ENCODE measurements around the gene LEUTX. TPM values are rescaled to one million over a fixed set of nuclear protein-coding genes. Genes with fewer than 3 reads are reported as not detected.

LEUTX gene
- total RNA-seq, 4 donors from 2014 or later = not detected

GRCh38 chr19:39820696-39821095 is 42.0 kb downstream of the LEUTX start:
- Histone ChIP-seq H3K27ac (no peak overlapping the region), H3K4me3 (no peak overlapping the region), H3K36me3 (peaks cover 5% of the 10 kb centered on the region), H3K27me3 (no peaks in the 10 kb centered on the region), H3K4me1 (peaks cover 15% of the 10 kb centered on the region), H3K9me3 (no peaks in the 10 kb centered on the region)
- DNase-seq (ENCODE audit: low spot score in 2 of 2) = no peak
- 91% methylated on average over 6 of the region's 6 CpGs for WGBS
- no peak for TF ChIP-seq POLR2A (IDR thresholded peaks at IDR 0.05)
- no peak for TF ChIP-seq CTCF (IDR thresholded peaks at IDR 0.05)
- TF ChIP-seq EP300 (IDR thresholded peaks at IDR 0.05) = no peak
- no peak for TF ChIP-seq POLR2AphosphoS5 (IDR thresholded peaks at IDR 0.05)

GRCh38 chr19:39823686-39824085 is 45.0 kb downstream of the LEUTX start:
- H3K27ac ChIP-seq = no peak overlapping the region
- 19% methylated on average over 7 of the region's 7 CpGs for WGBS
- H3K4me3 ChIP-seq = peak overlapping the region; percentile 87
- peak in 1 of 2 donors; percentile 20 for DNase-seq (ENCODE audit: low spot score in 2 of 2)
- no peaks in the 10 kb centered on the region for H3K27me3 ChIP-seq
- peaks cover 15% of the 10 kb centered on the region for H3K4me1 ChIP-seq
- no peaks in the 10 kb centered on the region for H3K9me3 ChIP-seq
- TF ChIP-seq CTCF (IDR thresholded peaks at IDR 0.05) (no peak), EP300 (IDR thresholded peaks at IDR 0.05) (no peak), POLR2AphosphoS5 (IDR thresholded peaks at IDR 0.05) (no peak), POLR2A (IDR thresholded peaks at IDR 0.05) (no peak)
- peaks cover 33% of the 10 kb centered on the region for H3K36me3 ChIP-seq

GRCh38 chr19:39824143-39825092 is 45.8 kb downstream of the LEUTX start:
- peak overlapping the region; percentile 59 for H3K27ac ChIP-seq
- no peaks in the 10 kb centered on the region for H3K27me3 ChIP-seq
- peaks cover 15% of the 10 kb centered on the region for H3K4me1 ChIP-seq
- TF ChIP-seq POLR2AphosphoS5 (IDR thresholded peaks at IDR 0.05) (no peak), CTCF (IDR thresholded peaks at IDR 0.05) (peak in 1 of 2 donors; percentile 29)
- DNase-seq (ENCODE audit: low spot score in 2 of 2) = peak; percentile 92 to 94
- peaks cover 40% of the 10 kb centered on the region for H3K36me3 ChIP-seq
- H3K4me3 ChIP-seq = peak overlapping the region; percentile 87
- no peaks in the 10 kb centered on the region for H3K9me3 ChIP-seq
- 5% methylated on average over 26 of the region's 47 CpGs for whole genome bisulfite sequencing

- DNase-seq (ENCODE audit: low spot score in 2 of 2) = peak in 1 of 2 donors; percentile 72
- TF ChIP-seq POLR2A (IDR thresholded peaks at IDR 0.05) = no peak
- no peak for TF ChIP-seq EP300 (IDR thresholded peaks at IDR 0.05)
- no peak for TF ChIP-seq POLR2AphosphoS5 (IDR thresholded peaks at IDR 0.05)
- TF ChIP-seq CTCF (IDR thresholded peaks at IDR 0.05) = no peak
- peaks cover 47% of the 10 kb centered on the region for H3K36me3 ChIP-seq
- H3K27me3 ChIP-seq = no peaks in the 10 kb centered on the region
- H3K4me1 ChIP-seq = peaks cover 15% of the 10 kb centered on the region
- H3K9me3 ChIP-seq = no peaks in the 10 kb centered on the region
- peak overlapping the region; percentile 38 for H3K27ac ChIP-seq
- peak overlapping the region; percentile 87 for H3K4me3 ChIP-seq
- WGBS = 77% methylated on average over 11 of the region's 11 CpGs
Measured at GRCh38 chr19:39825093-39825463, 46.4 kb downstream of the LEUTX start.

- Histone ChIP-seq H3K4me1 (peaks cover 15% of the 10 kb centered on the region), H3K27ac (no peak overlapping the region), H3K36me3 (peaks cover 52% of the 10 kb centered on the region), H3K4me3 (no peak overlapping the region), H3K9me3 (no peaks in the 10 kb centered on the region), H3K27me3 (no peaks in the 10 kb centered on the region)
- TF ChIP-seq EP300 (IDR thresholded peaks at IDR 0.05) (no peak), POLR2AphosphoS5 (IDR thresholded peaks at IDR 0.05) (no peak), CTCF (IDR thresholded peaks at IDR 0.05) (no peak), POLR2A (IDR thresholded peaks at IDR 0.05) (no peak)
- DNase-seq (ENCODE audit: low spot score in 2 of 2) = peak in 1 of 2 donors; percentile 69
- WGBS = 88% methylated on average over 13 of the region's 17 CpGs
Measured at GRCh38 chr19:39825531-39826076, 47.0 kb downstream of the LEUTX start.
